HEK293T (cell line): ENCODE data around the gene CACNG3.

Source experiments
- BHLHE40 ChIP-seq: fragments of 450-650 bp; IDR thresholded peaks from 2 replicates; pipeline ENCODE4 v1.6.1; 2016; ENCODE audit warnings: mild to moderate bottlenecking, moderate library complexity, borderline replicate concordance
- LEF1 ChIP-seq: fragments of 450-650 bp; IDR thresholded peaks from 2 replicates; pipeline ENCODE4 v1.6.1; 2017; ENCODE audit warnings: mild to moderate bottlenecking, borderline replicate concordance

DNA sequence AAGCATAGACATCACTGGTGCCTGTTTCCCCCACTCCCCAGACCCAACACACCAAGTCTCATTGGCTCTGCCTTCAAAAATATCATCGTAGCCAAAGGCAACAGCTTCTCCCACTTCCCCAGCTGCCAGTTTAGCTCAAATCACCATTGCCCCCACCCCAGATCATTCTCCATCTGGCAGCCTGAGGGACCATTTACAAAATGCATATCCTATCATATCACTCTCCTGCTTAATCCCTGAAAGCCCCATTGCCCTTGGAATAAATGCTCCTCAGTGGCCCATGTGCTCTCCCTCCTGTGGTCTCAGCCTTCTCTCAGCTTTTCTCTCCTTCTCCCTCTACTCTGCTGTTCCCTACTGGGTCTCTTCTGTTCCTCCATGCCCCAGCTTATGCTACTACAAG lies 68.3 kb downstream of the CACNG3 start:
- no peak for TF ChIP-seq LEF1
- no peak for TF ChIP-seq BHLHE40
